ENCODE data around the gene PIAS2.

DNA sequence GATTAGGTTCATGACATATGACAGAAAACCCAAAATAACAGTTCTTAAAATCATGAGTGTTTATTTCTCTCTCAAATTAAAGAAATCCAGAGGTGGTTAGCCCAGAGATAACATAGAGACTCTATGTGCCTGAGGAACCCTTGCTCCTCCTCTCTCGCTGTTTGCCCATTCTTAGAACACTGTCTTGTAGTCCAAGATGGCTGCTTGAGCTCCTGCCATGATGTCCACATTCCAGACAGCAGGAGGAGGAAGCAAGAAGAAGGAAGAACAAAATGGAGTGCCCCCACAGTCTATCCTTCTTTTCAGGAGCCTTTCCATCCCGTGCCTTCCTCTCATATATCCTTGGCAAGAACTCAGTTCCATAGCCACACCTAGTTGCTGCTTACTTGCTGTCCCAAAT is 146.6 kb downstream of the PIAS2 start:
- TF ChIP-seq POLR2AphosphoS5 (IDR thresholded peaks at IDR 0.05) (no peak), CTCF (IDR thresholded peaks at IDR 0.05) (no peak), EP300 (IDR thresholded peaks at IDR 0.05) (no peak)

Measured in suprapubic skin (tissue), 4 donors.